Measurements from ENCODE around the gene USP26.
"Not testable (repeated sequence)": the region's sequence is repeated elsewhere in the genome, so short reads cannot be mapped to it uniquely, and the experiment has no call there.

USP26 gene

DNA sequence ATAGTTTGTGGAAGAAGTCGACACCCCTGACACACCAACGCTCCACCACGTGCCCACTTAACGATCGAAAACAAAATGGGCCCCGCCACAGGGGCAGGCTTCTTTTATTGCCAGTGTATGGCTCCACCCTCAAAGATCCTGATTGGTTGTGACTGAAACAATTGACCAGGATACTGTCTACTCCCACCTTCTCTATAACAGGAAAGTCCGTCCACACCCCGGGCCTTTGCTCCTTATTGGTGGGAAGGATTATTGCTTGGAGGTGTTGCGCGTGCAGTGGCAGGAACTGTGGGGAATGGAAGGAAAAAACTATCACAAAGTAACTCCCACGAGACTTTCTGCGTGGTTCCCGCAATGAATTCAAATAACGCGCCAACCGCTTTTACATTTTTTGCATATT is at the start of gene USP26:
Gene USP26 (minus strand): TSS at position 79 of the 400 bp plus-strand sequence. CDS start 68,889 bp downstream, outside the sequence.
- DNase-seq, result no peak

DNA sequence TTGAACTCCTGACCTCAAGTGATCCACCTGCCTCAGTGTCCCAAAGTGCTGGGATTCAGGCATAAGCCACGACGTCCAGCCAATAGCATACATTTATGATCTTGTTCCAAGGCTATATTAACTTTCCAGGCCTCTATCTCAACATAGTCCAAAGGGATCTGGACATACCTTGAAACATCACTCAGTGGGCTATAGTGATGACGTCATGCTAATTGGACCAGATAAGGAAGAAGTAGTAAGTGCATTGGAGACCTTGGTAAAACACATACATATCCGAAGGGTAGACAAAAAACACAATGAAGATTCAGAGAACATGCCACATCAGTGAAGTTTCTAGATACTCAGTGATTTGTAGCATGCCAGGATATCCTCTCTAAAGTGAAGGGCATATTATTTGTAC is 37.4 kb upstream of the USP26 start:
- DNase-seq, result no peak

DNA sequence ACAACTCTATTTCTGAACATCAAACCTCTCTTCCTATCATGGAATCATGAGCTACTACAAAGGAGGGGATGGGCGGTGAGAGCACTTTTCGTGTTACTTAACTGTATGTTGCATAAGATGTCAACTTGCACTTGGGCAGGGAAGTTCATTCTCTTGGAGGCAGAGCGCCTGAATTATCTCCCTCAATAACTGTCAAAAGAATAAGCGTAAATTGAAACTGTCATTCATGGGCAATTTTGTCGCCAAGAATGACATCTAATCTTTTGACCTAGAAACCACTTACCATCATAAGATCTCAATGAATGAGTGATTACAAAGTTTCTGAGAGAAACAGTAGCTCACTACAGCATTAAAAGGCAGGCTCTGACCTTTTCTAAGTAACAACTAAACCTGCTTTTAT is 23.5 kb upstream of the USP26 start:
- DNase-seq, result no peak

GRCh38 chrX:133094098-133094731 is 2.7 kb downstream of the USP26 start:
- DNase-seq, result no peak

- DNase-seq, result no peak
Observed at GRCh38 chrX:133090236-133090809, 6.6 kb downstream of the USP26 start.

DNA sequence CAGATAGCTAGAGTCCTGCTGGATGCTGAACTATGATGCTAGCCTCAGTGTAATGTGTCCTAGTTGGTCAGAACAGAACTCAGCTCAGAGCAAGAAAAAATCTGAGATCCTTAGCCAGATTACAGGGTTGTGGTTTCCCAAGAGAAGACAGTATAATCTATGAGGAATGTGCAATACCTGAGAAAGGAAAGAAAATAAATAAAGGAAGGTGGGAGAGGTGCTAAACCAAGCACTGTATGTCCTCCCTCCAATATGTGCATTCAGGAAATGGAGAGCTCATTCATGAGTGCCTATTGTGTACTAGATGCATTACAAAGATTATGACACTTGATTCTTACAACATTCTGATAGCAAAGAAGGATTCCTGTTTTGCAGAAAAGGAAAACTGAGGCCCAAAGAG is 7.5 kb downstream of the USP26 start:
- no peak for DNase-seq

DNA sequence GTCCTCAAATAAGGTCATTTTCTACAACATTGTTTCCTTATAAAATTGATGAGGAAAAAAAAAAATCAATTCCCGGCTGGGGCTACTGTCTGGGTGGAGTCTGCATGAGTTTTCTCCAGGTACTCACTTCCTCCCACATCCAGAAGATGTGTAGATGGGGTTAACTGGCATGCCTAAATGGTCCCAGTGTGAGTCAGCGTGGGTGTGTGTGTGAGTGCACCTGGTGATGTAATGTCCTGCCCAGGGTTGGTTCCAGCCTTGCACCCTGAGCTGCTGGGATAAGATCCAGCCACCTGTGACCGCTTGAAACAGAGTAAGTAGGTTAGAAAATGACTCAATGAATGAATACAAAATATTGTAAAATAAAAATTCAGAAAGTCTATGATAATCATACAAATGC is 11.1 kb downstream of the USP26 start:
- no peak for DNase-seq

DNA sequence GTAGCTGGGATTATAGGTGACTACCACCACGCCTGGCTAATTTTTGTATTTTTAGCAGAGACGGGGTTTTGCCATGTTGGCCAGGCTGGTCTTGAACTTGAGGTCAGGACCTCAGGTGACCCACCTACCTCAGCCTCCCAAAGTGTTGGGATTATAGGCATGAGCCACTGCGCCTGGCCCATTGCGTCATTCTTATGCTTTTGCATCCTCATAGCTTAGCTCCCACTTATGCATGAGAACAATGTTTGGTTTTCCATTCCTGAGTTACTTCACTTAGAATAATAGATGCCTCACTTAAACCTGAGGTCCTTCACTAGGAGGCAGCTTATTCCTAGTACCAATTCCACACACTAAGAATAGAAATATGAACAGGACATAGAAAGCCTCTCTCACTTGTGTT is 11.9 kb downstream of the USP26 start:
- not testable (repeated sequence) for DNase-seq

GRCh38 chrX:133083899-133084298 is 13.0 kb downstream of the USP26 start:
- no peak for DNase-seq

- no peak for DNase-seq
Observed at GRCh38 chrX:133081990-133082389, 14.9 kb downstream of the USP26 start.

DNA sequence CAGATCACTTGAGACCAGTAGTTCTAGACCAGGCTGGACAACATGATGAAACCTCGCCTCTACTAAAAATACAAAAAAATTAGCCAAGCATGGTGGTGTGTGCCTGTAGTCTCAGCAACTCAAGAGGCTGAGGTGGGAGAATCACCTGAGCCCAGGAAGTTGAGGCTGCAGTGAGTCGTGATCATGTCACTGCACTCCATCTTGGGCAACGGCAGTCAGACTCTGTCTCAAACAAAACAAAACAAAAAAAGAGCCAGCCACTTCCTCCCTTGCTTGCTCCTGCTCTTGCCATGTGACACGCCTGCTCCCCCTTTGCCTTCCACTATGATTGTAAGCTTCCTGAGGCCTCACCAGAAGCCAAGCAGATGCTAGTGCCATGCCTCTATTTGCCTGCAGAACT is 19.1 kb downstream of the USP26 start:
- DNase-seq, result not testable (repeated sequence)

DNA sequence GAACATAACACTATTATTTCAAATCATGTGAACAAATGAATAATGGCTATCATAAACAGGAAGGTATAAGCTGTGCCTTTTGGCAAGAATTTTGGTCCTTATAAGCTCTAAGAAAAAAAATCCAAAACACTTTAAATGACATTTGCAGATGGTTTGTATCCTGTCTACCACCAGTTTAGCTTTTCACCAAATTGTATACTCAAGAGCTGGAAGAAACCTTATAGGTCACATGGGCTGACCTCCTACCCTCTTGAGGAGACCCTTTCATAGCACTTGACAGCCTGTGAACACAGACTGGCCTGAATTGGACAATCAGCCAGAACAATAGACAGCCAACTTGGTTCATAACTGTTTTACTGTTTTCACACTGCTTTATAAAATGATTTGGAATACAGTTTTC is 24.3 kb downstream of the USP26 start:
- DNase-seq, result no peak

GRCh38 chrX:133068461-133068860 is 28.4 kb downstream of the USP26 start:
- DNase-seq, result no peak

GRCh38 chrX:133056341-133056740 is 40.6 kb downstream of the USP26 start:
- no peak for DNase-seq

DNA sequence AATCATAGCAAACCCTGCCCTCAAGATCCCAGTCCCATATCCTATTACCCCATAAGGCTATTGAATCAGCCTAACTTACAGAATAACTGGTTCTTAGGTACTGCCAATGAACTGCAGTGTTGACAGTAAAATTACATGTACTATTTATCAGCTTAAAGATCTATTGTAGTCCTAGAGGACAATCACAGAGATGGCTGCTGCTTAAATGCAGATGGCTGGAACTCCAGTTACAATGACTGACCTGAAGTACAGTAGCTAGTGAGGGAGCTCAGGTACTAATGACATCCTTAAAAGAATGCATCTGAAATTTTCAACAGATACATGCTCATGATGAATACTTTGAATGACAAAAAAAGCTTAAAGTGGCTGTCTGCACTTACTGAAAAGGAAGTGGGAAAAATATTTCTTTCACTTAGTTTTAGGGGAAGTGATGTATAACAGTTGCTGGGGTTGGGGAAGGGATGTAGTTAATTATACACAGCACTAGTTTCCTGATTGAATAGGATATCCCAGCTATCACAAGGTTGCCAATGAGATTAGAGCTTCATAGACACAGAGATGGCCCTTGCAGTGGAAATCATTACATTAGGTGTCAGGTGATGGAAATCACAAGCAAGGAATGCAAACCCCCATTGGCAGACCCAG is 42.0 kb downstream of the USP26 start:
- DNase-seq, result no peak

DNA sequence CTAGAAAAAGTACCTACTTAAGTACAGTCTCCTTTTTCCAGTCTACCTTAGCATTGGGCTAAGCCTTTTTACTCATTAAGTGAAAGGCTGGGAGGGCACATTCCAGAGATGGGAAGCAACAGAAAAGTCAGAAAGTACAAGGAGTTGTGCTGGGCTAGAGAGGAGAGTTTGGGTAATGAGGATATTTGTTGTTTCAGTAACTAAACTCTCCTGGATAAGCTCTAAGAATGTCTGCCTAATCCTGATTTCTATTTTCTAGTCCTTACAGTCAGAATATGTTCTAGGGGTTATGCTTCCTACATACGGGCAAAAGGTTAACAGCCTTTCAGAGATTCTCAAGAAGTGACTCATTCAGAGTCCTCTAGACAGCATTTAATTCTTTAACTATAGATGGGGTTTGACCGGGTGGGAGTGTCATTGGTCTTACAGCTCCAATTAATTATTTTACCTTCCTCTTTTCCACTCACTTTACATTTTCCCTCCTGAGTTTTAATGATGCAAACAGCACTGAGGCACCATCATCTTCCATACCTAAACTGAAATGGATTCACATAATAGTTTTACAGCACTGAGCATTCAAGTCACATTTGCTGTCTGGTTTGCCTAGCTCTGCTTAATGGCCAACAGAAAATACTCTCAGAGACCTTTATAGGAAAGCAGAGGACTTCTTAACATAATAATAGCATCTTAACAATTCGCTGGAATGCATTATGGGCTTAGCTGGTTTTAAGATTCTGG is 42.9 kb downstream of the USP26 start:
- no peak for DNase-seq

DNA sequence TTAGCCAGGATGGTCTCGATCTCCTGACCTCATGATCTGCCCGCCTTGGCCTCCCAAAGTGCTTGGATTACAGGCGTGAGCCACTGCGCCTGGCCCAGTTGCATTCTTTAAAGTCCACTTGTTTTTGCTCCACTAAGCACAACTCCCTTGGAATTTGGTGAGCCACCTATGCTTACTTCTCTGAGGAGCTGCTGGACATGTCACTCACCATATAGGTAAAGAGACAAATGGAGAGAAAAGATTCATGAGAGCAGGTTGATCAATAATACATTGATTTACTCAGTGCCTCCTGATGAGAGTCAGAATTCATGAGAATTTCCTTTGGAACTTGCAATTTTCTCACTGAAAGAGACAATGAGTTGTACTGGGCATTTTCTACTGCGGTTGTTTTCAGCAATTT is 48.2 kb downstream of the USP26 start:
- no peak for DNase-seq

DNA sequence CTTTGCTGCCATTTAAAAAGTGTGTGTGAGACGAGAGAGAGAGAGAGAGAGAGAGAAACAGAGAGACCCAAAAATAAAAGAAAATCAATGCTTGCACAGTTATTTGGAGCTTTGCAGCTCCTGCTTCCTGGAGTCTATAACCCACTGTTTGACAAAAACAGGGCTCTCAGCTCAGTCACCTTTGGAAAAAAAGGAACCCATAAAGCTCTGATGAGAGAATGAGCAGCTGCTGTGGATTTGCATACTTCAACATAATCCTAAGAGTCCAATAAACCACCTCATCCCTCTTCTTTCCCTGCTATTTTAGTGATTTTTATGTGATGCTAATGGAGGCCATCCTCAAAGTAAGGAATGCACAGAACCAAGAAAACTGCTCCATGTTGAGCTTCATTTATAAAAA is 50.3 kb downstream of the USP26 start:
- DNase-seq, result no peak

DNA sequence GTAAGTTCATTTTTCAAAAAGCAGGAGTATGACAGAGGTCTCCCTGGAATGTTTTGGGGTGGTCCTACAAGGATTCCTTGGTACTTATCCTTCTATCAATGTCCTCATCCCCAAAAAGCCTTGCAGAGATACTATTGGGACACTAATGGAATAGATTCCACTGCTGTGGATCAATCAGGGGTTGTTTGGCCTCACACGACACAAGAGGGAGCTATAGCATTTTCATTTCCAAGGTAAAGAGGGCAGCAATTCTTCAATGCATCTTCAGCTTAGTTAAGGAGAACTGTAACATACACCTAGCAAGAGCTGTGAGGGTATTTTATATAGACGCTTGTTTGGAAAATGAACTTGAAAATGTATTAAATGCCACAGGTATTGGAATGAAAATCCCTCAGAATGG is 50.9 kb downstream of the USP26 start:
- no peak for DNase-seq

DNA sequence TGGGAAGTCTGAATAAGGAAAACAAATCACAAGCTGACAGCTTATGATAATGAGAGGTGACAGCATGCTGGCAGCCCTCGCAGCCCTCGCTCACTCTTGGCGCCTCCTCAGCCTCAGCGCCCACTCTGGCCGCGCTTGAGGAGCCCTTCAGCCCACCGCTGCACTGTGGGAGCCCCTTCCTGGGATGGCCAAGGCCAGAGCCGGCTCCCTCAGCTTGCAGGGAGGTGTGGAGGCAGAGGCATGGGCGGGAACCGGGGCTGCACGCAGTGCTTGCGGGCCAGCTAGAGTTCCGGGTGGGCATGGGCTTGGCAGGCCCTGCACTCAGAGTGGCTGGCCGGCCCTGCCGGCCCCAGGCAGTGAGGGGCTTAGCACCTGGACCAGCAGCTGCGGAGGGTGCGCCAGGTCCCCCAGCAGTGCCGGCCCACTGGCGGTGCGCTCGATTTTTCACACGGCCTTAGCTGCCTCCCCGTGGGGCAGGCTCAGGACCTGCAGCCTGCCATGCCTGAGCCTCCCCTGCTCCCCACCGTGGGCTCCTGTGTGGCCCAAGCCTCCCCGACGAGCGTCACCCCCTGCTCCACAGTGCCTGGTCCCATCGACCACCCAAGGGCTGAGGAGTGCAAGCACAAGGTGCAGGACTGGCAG is 52.6 kb downstream of the USP26 start:
- not testable (repeated sequence) for DNase-seq

GRCh38 chrX:133042260-133042659 is 54.6 kb downstream of the USP26 start:
- no peak for DNase-seq

- DNase-seq, result no peak
Observed at GRCh38 chrX:133033010-133033409, 63.9 kb downstream of the USP26 start.

DNA sequence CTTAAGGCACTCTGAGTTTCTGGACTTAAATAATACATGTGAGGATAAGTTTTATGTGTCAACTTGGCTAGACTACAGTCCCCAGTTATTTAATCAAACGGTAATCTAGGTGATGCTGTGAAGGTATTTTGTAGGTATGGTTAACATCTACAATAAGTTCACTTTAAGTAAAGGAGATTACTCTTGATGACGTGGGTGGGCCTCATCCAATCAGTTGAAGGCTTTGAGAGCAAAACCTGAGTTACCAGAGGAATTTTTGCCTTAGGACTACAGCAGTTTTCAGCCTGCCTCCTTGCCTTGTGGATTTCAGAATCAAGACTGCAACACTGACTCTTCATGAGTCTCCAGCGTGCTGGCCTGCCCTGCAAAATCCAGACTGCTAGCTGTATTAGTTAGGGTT is 78.7 kb downstream of the USP26 start:
- no peak for DNase-seq
